HEK293 (cell line): Measurements from ENCODE around the gene GIT1.

Experiments
- MZF1 ChIP-seq: fragments of 450-650 bp; formaldehyde crosslinking; IDR thresholded peaks from 2 replicates; pipeline ENCODE4 v1.5.1; 2017; ENCODE audit warnings: missing biosample characterization, missing genetic modification characterization, borderline replicate concordance
- ZNF221 ChIP-seq: fragments of 450-650 bp; formaldehyde crosslinking; IDR thresholded peaks from 2 replicates; pipeline ENCODE4 v1.5.1; 2017; ENCODE audit warnings: missing biosample characterization, missing genetic modification characterization, borderline replicate concordance
- TF ChIP-seq, protein P1 (sequence below): fragments of 450-650 bp; formaldehyde crosslinking; IDR thresholded peaks from 2 replicates; pipeline ENCODE4 v1.5.1; 2016; ENCODE audit warnings: missing biosample characterization, missing genetic modification characterization
- TF ChIP-seq, protein P2 (sequence below): fragments of 450-650 bp; formaldehyde crosslinking; IDR thresholded peaks from 2 replicates; pipeline ENCODE4 v1.5.1; 2016; ENCODE audit warnings: missing biosample characterization, missing genetic modification characterization

DNA sequence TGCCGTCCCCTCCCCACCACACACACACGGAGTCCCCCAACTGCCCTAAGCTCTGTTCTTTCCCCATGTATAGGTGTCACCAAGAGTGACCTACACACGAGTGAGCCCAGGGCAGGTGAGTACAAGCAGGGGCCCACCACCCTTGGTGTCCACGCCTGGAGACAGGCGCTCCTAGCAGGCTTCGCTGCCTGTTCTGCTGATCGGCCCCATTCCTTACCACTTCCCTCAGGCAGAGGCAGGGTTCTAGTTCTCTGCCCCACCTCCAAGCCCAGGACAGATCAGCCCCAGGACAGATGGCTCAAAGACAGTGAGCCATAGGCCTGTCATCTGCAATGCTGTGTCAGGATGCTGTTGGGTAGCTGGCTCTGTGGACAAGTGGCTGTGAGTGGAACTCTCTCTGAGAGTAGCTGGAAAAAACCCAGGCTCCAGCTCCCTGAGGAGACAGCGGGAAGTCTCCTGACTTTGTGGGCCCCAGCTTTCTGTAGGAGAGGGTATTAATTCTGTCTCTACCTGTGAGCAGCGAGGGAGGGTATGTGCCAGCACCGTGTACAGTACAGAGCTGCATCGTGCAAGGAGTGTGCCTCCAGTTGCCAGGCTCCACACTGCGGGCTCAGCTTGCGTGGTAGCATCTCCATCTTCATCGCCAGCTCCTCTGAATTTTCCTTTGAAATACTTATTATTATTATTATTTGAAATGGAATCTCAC lies 20.1 kb downstream of the GIT1 start:
- TF ChIP-seq ZNF221 (tag by site-specific recombination): no peak
- TF ChIP-seq MZF1 (tag by site-specific recombination): no peak
- TF ChIP-seq, protein P1, sequence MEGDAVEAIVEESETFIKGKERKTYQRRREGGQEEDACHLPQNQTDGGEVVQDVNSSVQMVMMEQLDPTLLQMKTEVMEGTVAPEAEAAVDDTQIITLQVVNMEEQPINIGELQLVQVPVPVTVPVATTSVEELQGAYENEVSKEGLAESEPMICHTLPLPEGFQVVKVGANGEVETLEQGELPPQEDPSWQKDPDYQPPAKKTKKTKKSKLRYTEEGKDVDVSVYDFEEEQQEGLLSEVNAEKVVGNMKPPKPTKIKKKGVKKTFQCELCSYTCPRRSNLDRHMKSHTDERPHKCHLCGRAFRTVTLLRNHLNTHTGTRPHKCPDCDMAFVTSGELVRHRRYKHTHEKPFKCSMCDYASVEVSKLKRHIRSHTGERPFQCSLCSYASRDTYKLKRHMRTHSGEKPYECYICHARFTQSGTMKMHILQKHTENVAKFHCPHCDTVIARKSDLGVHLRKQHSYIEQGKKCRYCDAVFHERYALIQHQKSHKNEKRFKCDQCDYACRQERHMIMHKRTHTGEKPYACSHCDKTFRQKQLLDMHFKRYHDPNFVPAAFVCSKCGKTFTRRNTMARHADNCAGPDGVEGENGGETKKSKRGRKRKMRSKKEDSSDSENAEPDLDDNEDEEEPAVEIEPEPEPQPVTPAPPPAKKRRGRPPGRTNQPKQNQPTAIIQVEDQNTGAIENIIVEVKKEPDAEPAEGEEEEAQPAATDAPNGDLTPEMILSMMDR (tag by site-specific recombination): no peak
- TF ChIP-seq, protein P2, sequence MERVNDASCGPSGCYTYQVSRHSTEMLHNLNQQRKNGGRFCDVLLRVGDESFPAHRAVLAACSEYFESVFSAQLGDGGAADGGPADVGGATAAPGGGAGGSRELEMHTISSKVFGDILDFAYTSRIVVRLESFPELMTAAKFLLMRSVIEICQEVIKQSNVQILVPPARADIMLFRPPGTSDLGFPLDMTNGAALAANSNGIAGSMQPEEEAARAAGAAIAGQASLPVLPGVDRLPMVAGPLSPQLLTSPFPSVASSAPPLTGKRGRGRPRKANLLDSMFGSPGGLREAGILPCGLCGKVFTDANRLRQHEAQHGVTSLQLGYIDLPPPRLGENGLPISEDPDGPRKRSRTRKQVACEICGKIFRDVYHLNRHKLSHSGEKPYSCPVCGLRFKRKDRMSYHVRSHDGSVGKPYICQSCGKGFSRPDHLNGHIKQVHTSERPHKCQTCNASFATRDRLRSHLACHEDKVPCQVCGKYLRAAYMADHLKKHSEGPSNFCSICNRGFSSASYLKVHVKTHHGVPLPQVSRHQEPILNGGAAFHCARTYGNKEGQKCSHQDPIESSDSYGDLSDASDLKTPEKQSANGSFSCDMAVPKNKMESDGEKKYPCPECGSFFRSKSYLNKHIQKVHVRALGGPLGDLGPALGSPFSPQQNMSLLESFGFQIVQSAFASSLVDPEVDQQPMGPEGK (tag by site-specific recombination): no peak
